Keratinocyte (primary cell): ENCODE results near the gene SEC24A. TPM values are rescaled to one million over a fixed set of nuclear protein-coding genes. Genes with fewer than 3 reads are reported as not detected.
"Not testable (repeated sequence)": the region's sequence is repeated elsewhere in the genome, so short reads cannot be mapped to it uniquely, and the experiment has no call there.

Experiments used
- DNase-seq: peaks from one replicate; pipeline ENCODE4 v3.0.0-alpha.2; 2011; ENCODE audit warnings: low read depth, missing footprints, low spot score
- FAIRE-seq: peaks from 2 replicates; lab custom pipeline; 2011; peaks lifted over from hg19 to GRCh38; lab: Jason Lieb, UNC
- H2AFZ ChIP-seq: 2 replicates; pipeline ENCODE4 v1.6.0; 2012; ENCODE audit warnings: low read length, control low read depth, inconsistent platforms; ENCODE audit not compliant: control insufficient read depth
- H3K27ac ChIP-seq: 2 replicates; pipeline ENCODE4 v1.5.1; 2011; ENCODE audit warnings: low read length; ENCODE audit not compliant: control insufficient read depth, insufficient read depth
- H3K27me3 ChIP-seq: 3 replicates; pipeline ENCODE4 v1.6.0; 2011; ENCODE audit warnings: low read length; ENCODE audit not compliant: control insufficient read depth, insufficient read depth; ENCODE audit errors: extremely low read depth
- H3K36me3 ChIP-seq, 2 experiments: 2 replicates in 1 of 2; 3 replicates in 1 of 2; pipeline ENCODE4 v1.5.1; 2011; ENCODE audit warnings: low read length in 2 of 2, mild to moderate bottlenecking in 1 of 2; ENCODE audit not compliant: control insufficient read depth in 2 of 2, insufficient read depth in 2 of 2; ENCODE audit errors: extremely low read depth in 1 of 2
- H3K4me1 ChIP-seq: 3 replicates; pipeline ENCODE4 v1.5.1; 2011; ENCODE audit warnings: low read length; ENCODE audit not compliant: control insufficient read depth, insufficient read depth; ENCODE audit errors: extremely low read depth
- H3K4me2 ChIP-seq: 3 replicates; pipeline ENCODE4 v1.6.0; 2011; ENCODE audit warnings: low read depth, low read length; ENCODE audit not compliant: control insufficient read depth, insufficient read depth; ENCODE audit errors: extremely low read depth
- H3K4me3 ChIP-seq, 3 experiments: fragments of 200-600 bp in 1 of 3; sonication (generic) in 1 of 3; 2 replicates in 2 of 3; 3 replicates in 1 of 3; pipeline ENCODE4 v1.5.1; 2011 to 2016; ENCODE audit warnings: low read length in 3 of 3, mild to moderate bottlenecking in 3 of 3, control low read depth in 2 of 3, inconsistent platforms in 1 of 3, low read depth in 1 of 3, mixed read lengths in 1 of 3, mixed run types in 1 of 3, moderate library complexity in 1 of 3; ENCODE audit not compliant: control insufficient read depth in 2 of 3, insufficient read depth in 2 of 3; ENCODE audit errors: extremely low read depth in 1 of 3
- H3K79me2 ChIP-seq: 2 replicates; pipeline ENCODE4 v1.6.0; 2012; ENCODE audit warnings: low read length; ENCODE audit not compliant: control insufficient read depth, insufficient read depth
- H3K9ac ChIP-seq: 3 replicates; pipeline ENCODE4 v1.6.0; 2011; ENCODE audit warnings: low read length; ENCODE audit not compliant: control insufficient read depth, insufficient read depth; ENCODE audit errors: extremely low read depth
- H3K9me1 ChIP-seq: 3 replicates; pipeline ENCODE4 v1.6.0; 2011; ENCODE audit warnings: low read length; ENCODE audit not compliant: control insufficient read depth, insufficient read depth; ENCODE audit errors: extremely low read depth
- H3K9me3 ChIP-seq: 2 replicates; pipeline ENCODE4 v1.5.1; 2012; ENCODE audit warnings: low read depth, low read length; ENCODE audit not compliant: control insufficient read depth
- H4K20me1 ChIP-seq: 3 replicates; pipeline ENCODE4 v1.6.0; 2011; ENCODE audit warnings: low read length; ENCODE audit not compliant: control insufficient read depth, insufficient read depth; ENCODE audit errors: extremely low read depth
- CTCF ChIP-seq, 3 experiments: IDR thresholded peaks in 1 of 3; conservative IDR thresholded peaks in 1 of 3; optimal IDR thresholded peaks in 1 of 3; 2 replicates in 2 of 3; 3 replicates in 1 of 3; pipeline versions ENCODE3 to v1.5.1; 2011; ENCODE audit warnings: low read length in 3 of 3, mild to moderate bottlenecking in 3 of 3, moderate library complexity in 2 of 3, control low read depth in 1 of 3, inconsistent platforms in 1 of 3; ENCODE audit not compliant: insufficient read depth in 2 of 3; ENCODE audit errors: extremely low read depth in 1 of 3
- EZH2 ChIP-seq: IDR thresholded peaks from one replicate; pipeline ENCODE4 v1.6.1; 2012; ENCODE audit warnings: inconsistent platforms, mild to moderate bottlenecking, low read length, moderate library complexity
- dilution Hi-C: fragments of 300-500 bp; cut with MboI; formaldehyde crosslinking; loops from one replicate; pipeline ENCODE4 v1.7.0; 2020; ENCODE audit warnings: low sequenced_read_pairs; ENCODE audit not compliant: extremely low pct_ligation_motif_present
- polyA plus RNA-seq, 5 experiments: library from polyadenylated mRNA; depleted of rRNA in 3 of 5; stranded (reverse) in 3 of 5; stranded (forward) in 1 of 5; unstranded in 1 of 5; fragments of >200 nt; gene quantifications; 1 replicate in 1 of 5; 2 replicates in 3 of 5; 3 replicates in 1 of 5; pipeline versions ENCODE4 v1.2.1 to v1.2.3, GENCODE V29; 2011 to 2012; ENCODE audit warnings: missing spikeins in 2 of 5, low read depth in 1 of 5, low replicate concordance in 1 of 5

SEC24A gene
- polyA plus RNA-seq, 1 donor (not counting 4 experiments of a cell fraction or from before 2014, with no cell fraction given): 18.3 TPM

GRCh38 chr5:134649163-134649835 is 714 bp downstream of the SEC24A start:
- no peaks in the 10 kb centered on the region for H4K20me1 ChIP-seq
- H3K27ac ChIP-seq: peak overlapping the region; percentile 99
- H3K9me3 ChIP-seq: no peaks in the 10 kb centered on the region
- FAIRE-seq (no peak), DNase-seq (no peak)
- H3K9ac ChIP-seq: peak overlapping the region; percentile 96
- TF ChIP-seq CTCF (optimal IDR thresholded peaks at IDR 0.05 in 1 of 3, IDR thresholded peaks at IDR 0.05 in 1 of 3, conservative IDR thresholded peaks at IDR 0.05 in 1 of 3; ENCODE audit: extremely low read depth in 1 of 3, insufficient read depth in 2 of 3, low read length in 3 of 3): no peak
- no peak for TF ChIP-seq EZH2
- H3K9me1 ChIP-seq: no peaks in the 10 kb centered on the region
- peaks cover 55% of the 10 kb centered on the region for H3K79me2 ChIP-seq
- H3K4me3 ChIP-seq: peak overlapping the region; percentile 95 to 98 (median 97)
- peaks cover 11% of the 10 kb centered on the region for H3K4me1 ChIP-seq
- peak overlapping the region; percentile 90 for H3K4me2 ChIP-seq
- H2AFZ ChIP-seq: peak overlapping the region; percentile 85
- H3K27me3 ChIP-seq: no peaks in the 10 kb centered on the region
- no peaks in the 10 kb centered on the region for H3K36me3 ChIP-seq
- dilution Hi-C loops: no loop called here

GRCh38 chr5:134650660-134651059 is 2.1 kb downstream of the SEC24A start:
- H3K36me3 ChIP-seq, H3K9me3 ChIP-seq, H2AFZ ChIP-seq, H3K9ac ChIP-seq, H3K9me1 ChIP-seq, H3K4me3 ChIP-seq, H3K27me3 ChIP-seq, dilution Hi-C loops, DNase-seq, H4K20me1 ChIP-seq, H3K27ac ChIP-seq, FAIRE-seq: not testable (repeated sequence)
- H3K79me2 ChIP-seq: peaks cover 67% of the 10 kb centered on the region
- H3K4me1 ChIP-seq: peaks cover 11% of the 10 kb centered on the region
- peak overlapping the region; percentile 90 for H3K4me2 ChIP-seq

GRCh38 chr5:134651531-134651930 is 2.9 kb downstream of the SEC24A start:
- no peak for TF ChIP-seq CTCF (optimal IDR thresholded peaks at IDR 0.05 in 1 of 3, IDR thresholded peaks at IDR 0.05 in 1 of 3, conservative IDR thresholded peaks at IDR 0.05 in 1 of 3; ENCODE audit: extremely low read depth in 1 of 3, insufficient read depth in 2 of 3, low read length in 3 of 3)
- TF ChIP-seq EZH2: no peak

More at GRCh38 chr5:134651531-134651930, 2.9 kb downstream of the SEC24A start:
- Histone ChIP-seq H3K9ac (no peak overlapping the region), H3K79me2 (peaks cover 75% of the 10 kb centered on the region), H2AFZ (no peak overlapping the region), H3K36me3 (no peaks in the 10 kb centered on the region), H3K9me3 (no peaks in the 10 kb centered on the region), H3K4me1 (peaks cover 11% of the 10 kb centered on the region), H3K27me3 (no peaks in the 10 kb centered on the region), H4K20me1 (no peaks in the 10 kb centered on the region), H3K27ac (no peak overlapping the region), H3K9me1 (no peaks in the 10 kb centered on the region), H3K4me3 (no peak overlapping the region), H3K4me2 (no peak overlapping the region)
- dilution Hi-C loops: no loop called here
- FAIRE-seq (no peak), DNase-seq (no peak)
